ENCODE measurements around the gene MITF.

Gene MITF

GRCh38 chr3:69983546-69984265 lies 244.4 kb downstream of the MITF start:
- DNase-seq = no peak

DNA sequence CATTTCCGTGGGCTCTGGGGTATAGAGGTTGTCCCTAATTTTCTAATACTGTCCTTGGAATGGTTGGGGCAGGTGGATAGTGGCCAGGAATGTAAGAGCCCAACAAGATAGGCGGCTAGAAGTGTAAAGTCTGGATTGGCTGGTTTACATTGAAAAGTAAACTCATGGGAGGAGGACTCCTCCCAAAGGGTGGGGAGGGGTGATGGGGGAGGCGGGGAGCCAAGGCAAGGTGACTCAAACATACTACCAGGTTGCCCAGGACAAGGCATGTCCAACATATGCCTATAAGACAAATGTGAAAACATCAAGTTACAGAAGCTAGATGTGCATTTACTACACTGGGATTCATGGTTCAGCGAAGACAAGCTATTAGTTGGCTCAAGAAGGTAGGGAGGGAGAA lies 246.0 kb downstream of the MITF start:
- no peak for DNase-seq

DNA sequence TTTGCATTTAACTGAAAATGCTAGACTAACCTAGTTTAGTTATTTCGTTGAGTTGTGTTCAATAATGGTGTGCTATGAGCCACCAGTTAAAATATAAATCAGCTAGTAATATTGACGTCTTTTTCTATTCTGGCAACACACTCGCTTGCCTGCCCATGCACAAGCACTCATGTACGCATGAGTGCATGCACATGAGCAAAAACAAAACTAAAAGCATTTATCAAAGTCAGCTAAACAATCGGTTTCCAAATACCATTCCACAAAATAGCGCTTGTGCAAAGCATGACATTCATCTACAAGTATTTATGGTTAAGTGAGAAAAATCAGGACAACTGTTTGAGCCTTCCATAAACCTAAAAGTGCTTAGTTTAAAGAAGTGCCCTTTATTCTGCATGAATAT lies 247.2 kb downstream of the MITF start:
- DNase-seq = no peak

DNA sequence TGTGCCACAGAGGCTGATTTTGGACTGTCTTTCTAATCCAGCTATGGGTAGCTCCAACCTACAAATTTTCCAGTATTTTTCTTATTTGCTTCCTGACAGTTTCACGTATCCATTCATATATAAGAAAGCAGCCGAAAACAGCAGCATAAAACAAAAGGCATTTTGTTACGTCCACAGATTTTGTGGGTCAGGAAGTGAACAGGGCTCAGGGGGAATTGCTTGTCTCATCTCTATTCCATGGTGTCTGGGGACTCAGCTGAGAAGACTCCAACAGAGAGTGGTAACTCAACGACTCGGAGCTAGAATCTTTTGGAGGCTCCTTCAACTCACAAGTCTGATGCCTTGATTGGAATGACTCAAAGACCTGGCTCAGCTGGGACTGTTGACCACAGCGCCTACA lies 248.6 kb downstream of the MITF start:
- no peak for DNase-seq

GRCh38 chr3:69993757-69994156 lies 254.5 kb downstream of the MITF start:
- no peak for DNase-seq

GRCh38 chr3:69994919-69995318 lies 255.7 kb downstream of the MITF start:
- no peak for DNase-seq

GRCh38 chr3:69997631-69998307 lies 258.5 kb downstream of the MITF start:
- DNase-seq = no peak

DNA sequence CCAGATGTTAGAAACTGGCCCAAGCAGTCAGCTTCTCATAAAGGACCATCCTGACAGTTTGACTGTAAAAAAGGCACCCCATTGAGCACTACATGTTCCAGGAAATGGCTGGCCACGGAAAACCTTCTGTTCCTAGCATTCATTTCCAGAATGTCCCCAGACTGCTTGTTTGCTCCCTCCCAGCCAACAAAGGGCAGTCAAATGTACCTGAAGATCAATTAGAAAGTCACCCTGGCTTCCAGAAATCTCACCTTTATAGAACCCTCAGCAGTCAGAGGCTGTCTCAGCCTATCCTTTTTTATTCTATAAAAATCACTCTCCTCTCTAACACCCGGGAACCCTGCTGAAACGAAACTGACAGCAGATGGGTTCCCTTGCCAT lies 259.5 kb downstream of the MITF start:
- no peak for DNase-seq

DNA sequence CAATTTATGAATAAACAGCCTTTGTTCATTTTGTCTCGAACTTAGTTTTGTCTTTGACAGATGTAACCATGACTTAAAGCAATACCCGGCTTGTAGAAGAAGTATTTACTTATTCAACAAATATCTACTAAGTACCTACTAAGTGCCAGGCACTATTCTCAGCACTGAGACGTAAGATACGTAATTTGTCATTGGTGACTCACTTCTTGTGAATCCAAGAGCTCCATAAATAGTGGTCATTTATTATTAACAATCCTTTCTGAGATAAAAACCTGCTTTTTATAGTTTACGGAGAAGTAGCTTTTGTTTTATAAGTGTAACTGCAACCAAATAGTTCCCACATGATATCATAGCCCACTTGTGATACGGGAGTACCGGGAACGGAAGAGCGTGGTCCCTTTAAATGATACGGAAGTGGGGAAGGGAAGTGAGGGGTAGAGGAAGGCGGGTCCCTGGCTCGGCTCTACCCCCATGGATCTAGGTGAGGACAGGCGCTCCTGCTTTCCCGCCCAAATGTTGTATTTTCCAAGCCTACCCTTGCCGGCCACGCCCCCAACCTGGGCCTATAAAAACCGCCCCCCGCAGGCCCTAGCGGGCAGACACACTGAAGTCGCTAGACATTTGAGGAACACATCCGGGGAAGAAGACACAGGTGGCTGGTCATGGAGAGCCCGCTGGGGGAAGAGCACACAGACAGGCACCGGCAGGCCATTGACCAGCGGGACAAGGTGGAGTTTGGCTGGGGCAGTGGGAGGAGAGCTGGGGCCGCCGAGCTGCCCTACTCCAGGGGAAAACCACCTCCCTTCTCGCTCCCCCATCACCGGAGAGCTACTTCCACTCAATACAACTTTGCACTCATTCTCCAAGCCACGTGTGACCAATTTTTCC lies 260.1 kb downstream of the MITF start, which contains the start of gene SAMMSON:
Gene SAMMSON (plus strand): TSS at position 594 of the 888 bp plus-strand sequence.
- DNase-seq = no peak

DNA sequence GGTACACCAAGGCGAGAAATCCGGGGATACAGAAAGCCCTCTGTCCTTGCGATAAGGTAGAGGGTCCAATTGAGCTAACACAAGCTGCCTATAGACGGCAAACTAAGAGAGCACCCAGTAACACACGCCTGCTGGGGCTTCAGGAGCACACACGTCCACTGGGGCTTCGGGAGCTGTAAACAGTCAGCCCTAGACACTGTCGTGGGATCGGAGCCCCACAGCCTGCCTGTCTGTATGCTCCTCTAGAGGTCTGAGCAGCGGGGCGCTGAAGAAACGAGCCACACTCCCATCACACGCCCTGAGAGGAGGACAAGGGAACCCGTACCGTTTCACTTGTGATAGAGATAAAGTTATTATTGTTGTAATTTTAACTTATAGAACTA lies 260.8 kb downstream of the MITF start:
- no peak for DNase-seq

DNA sequence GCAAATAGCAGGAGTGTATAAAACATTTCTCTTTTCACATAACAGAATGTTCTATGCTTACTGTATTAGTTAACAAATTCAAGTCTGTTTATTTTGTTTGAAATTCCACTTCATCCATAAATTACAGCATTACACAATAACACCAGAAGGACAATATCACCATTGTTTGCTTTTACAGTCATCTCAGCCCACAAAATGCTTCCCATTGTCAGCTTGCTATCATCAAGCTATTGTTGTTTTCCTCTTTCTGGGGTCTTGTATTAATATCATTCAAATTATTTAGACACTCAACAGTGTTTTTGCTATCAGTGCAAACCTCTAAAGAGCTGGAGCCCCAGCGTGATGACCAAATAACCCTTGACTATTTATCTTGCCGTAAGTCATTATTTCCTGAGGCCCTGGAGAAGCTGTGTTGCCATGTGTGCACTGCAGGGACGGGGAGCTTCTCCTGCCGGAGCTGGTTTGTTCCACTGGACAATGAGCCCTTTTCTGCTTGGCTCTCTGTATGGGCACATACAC lies 261.4 kb downstream of the MITF start:
- peak; percentile 3 for DNase-seq

- DNase-seq = no peak
Measured at GRCh38 chr3:70003119-70003518, 263.9 kb downstream of the MITF start.

DNA sequence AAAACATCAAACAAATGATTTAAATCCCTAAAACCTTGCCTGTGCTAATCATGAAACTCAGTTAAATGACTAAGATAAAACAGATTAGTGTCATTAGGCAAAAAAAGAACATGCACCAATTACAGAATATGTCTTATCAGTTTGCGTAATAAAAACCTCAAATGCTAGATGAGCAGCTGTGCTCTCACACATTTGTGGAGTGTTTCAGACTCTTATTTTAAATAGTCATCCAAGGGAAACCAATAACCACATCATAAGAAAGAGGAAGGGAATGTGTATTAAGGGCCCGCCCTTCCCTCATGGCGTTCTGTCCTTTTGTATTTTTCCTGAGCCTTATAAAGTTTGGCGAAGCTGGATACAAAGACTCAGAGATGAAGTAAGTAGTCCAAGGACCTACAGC lies 266.8 kb downstream of the MITF start:
- no peak for DNase-seq

DNA sequence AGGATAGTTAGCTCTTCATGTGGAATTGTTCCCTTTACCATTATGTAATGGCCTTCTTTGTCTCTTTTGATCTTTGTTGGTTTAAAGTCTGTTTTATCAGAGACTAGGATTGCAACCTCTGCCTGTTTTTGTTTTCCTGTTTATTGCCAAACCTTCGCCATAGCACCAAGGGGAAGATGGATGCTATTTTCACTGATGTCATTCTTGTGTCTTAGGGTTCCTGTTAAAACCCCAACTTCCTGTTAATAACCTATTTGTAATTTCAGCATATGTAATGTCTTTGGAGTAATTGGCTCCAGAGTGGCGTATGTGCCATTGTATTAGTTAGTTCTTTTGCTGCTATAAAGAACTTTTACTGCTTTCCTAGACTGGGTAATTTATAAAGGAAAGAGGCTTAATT lies 271.1 kb downstream of the MITF start:
- DNase-seq = no peak

DNA sequence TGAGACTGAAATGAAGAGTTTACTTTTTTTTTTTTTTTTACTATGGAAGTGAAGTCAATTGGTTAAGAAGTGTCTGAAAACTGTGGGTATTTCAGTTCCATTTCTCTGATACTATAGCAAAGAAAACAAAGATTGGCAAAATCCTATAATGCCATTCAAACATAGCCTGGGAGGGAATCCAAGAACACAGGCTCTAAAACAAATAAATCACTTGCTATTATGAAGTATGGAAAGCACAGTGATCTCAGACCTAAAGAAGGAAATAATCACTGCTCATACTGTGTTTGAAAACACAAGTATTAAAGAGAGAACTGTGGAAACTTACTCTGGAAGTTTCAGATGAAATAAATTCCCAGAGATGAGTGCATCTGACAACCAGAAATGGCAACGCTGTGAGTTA lies 272.3 kb downstream of the MITF start:
- DNase-seq = no peak

Measured in NCI-H774 (cell line).